H9 (cell line): ENCODE data around the gene FDPS. TPM values are rescaled to one million over a fixed set of nuclear protein-coding genes. Genes with fewer than 3 reads are reported as not detected.
A peak's percentile ranks its signal among the peaks of the same experiment; 100 is the strongest.

ENCODE experiments used
- DNase-seq: peaks from one replicate; pipeline ENCODE4 v3.0.0-alpha.2; 2017
- H2AFZ ChIP-seq: one replicate; pipeline ENCODE4 v1.6.1; 2013; ENCODE audit warnings: mild to moderate bottlenecking, low read length, control low read depth, moderate library complexity
- H2AK5ac ChIP-seq: 2 replicates; pipeline ENCODE4 v1.6.1; 2013; ENCODE audit warnings: low read length, control low read depth, mixed read lengths; ENCODE audit not compliant: insufficient read length
- H2BK120ac ChIP-seq: one replicate; pipeline ENCODE4 v1.6.1; 2013; ENCODE audit warnings: low read depth, mild to moderate bottlenecking, low read length, control low read depth, inconsistent platforms; ENCODE audit not compliant: poor library complexity, severe bottlenecking
- H2BK12ac ChIP-seq: 2 replicates; pipeline ENCODE4 v1.6.1; 2013; ENCODE audit warnings: low read length, control low read depth, mixed read lengths, low read depth; ENCODE audit not compliant: insufficient read length
- H2BK15ac ChIP-seq: 2 replicates; pipeline ENCODE4 v1.6.1; 2013; ENCODE audit warnings: low read depth, low read length, control low read depth
- H2BK20ac ChIP-seq: one replicate; pipeline ENCODE4 v1.6.1; 2013; ENCODE audit warnings: low read depth, mild to moderate bottlenecking, low read length, control low read depth, inconsistent platforms; ENCODE audit not compliant: poor library complexity, severe bottlenecking
- H2BK5ac ChIP-seq: 2 replicates; pipeline ENCODE4 v1.6.1; 2013; ENCODE audit warnings: low read length, control low read depth, mixed read lengths; ENCODE audit not compliant: insufficient read length
- H3K14ac ChIP-seq: 2 replicates; pipeline ENCODE4 v1.6.1; 2013; ENCODE audit warnings: low read length, control low read depth; ENCODE audit not compliant: insufficient read depth
- H3K18ac ChIP-seq: 2 replicates; pipeline ENCODE4 v1.6.1; 2013; ENCODE audit warnings: low read depth, mild to moderate bottlenecking, mixed read lengths, low read length, control low read depth; ENCODE audit not compliant: insufficient read length
- H3K23ac ChIP-seq: 2 replicates; pipeline ENCODE4 v1.6.1; 2013; ENCODE audit warnings: low read length, control low read depth, mixed read lengths, low read depth; ENCODE audit not compliant: insufficient read length
- H3K23me2 ChIP-seq: 2 replicates; pipeline ENCODE4 v1.6.1; 2013; ENCODE audit warnings: low read depth, mild to moderate bottlenecking, mixed read lengths, low read length, control low read depth; ENCODE audit not compliant: insufficient read length, poor library complexity, severe bottlenecking
- H3K27ac ChIP-seq: 2 replicates; pipeline ENCODE4 v1.5.1; 2013; ENCODE audit warnings: low read length, control low read depth, mixed read lengths, low read depth; ENCODE audit not compliant: insufficient read length
- H3K27me3 ChIP-seq: 2 replicates; pipeline ENCODE4 v1.6.1; 2013; ENCODE audit warnings: low read length, control low read depth, inconsistent platforms; ENCODE audit not compliant: insufficient read depth
- H3K4ac ChIP-seq: 2 replicates; pipeline ENCODE4 v1.6.1; 2013; ENCODE audit warnings: low read depth, mild to moderate bottlenecking, control low read depth, inconsistent platforms, low read length, moderate library complexity
- H3K4me1 ChIP-seq: 2 replicates; pipeline ENCODE4 v1.6.1; 2013; ENCODE audit warnings: low read length, control low read depth, inconsistent platforms; ENCODE audit not compliant: insufficient read depth
- H3K4me2 ChIP-seq: 2 replicates; pipeline ENCODE4 v1.6.1; 2013; ENCODE audit warnings: low read length, control low read depth, mixed read lengths; ENCODE audit not compliant: insufficient read length, insufficient read depth
- H3K56ac ChIP-seq: 2 replicates; pipeline ENCODE4 v1.6.1; 2013; ENCODE audit warnings: low read depth, mild to moderate bottlenecking, mixed read lengths, low read length, control low read depth; ENCODE audit not compliant: insufficient read length
- H3K79me1 ChIP-seq: 2 replicates; pipeline ENCODE4 v1.6.1; 2013; ENCODE audit warnings: low read depth, mild to moderate bottlenecking, moderate library complexity, low read length, control low read depth, inconsistent platforms; ENCODE audit not compliant: insufficient read depth, poor library complexity, severe bottlenecking
- H3K79me2 ChIP-seq: 2 replicates; pipeline ENCODE4 v1.6.1; 2013; ENCODE audit warnings: low read length, control low read depth, inconsistent platforms; ENCODE audit not compliant: insufficient read depth
- H3K9ac ChIP-seq: 2 replicates; pipeline ENCODE4 v1.6.1; 2013; ENCODE audit warnings: low read length, control low read depth, mixed read lengths; ENCODE audit not compliant: insufficient read length; ENCODE audit errors: extremely low read depth
- H3K9me3 ChIP-seq: one replicate; pipeline ENCODE4 v1.6.1; 2013; ENCODE audit warnings: low read depth, low read length, inconsistent platforms; ENCODE audit not compliant: control insufficient read depth
- H3T11ph ChIP-seq: one replicate; pipeline ENCODE4 v1.6.1; 2013; ENCODE audit warnings: mild to moderate bottlenecking, low read length, control low read depth, inconsistent platforms
- H4K20me1 ChIP-seq: one replicate; pipeline ENCODE4 v1.6.1; 2013; ENCODE audit not compliant: control insufficient read depth, insufficient read length, insufficient read depth
- H4K5ac ChIP-seq: 2 replicates; pipeline ENCODE4 v1.6.1; 2013; ENCODE audit warnings: low read depth, mild to moderate bottlenecking, mixed read lengths, low read length, control low read depth; ENCODE audit not compliant: insufficient read length
- H4K8ac ChIP-seq: replicated peaks from 2 replicates; pipeline ENCODE4 v1.6.1; 2013; ENCODE audit warnings: low read length, control low read depth, mixed read lengths, low read depth; ENCODE audit not compliant: insufficient read length
- H4K91ac ChIP-seq: 2 replicates; pipeline ENCODE4 v1.6.1; 2013; ENCODE audit warnings: low read depth, mild to moderate bottlenecking, moderate library complexity, mixed read lengths, low read length, control low read depth; ENCODE audit not compliant: insufficient read length
- H3K27ac Mint-ChIP-seq, 3 experiments: 2 replicates in 2 of 3; 3 replicates in 1 of 3; pipeline ENCODE4 v1.8.0; 2020 to 2021; ENCODE audit warnings: mixed read lengths in 3 of 3, mild to moderate bottlenecking in 1 of 3, moderate library complexity in 1 of 3
- H3K27me3 Mint-ChIP-seq: 2 replicates; pipeline ENCODE4 v1.8.0; 2021; ENCODE audit warnings: low read depth, mild to moderate bottlenecking, moderate library complexity, mixed read lengths
- H3K36me3 Mint-ChIP-seq, 3 experiments: 2 replicates in 2 of 3; 3 replicates in 1 of 3; pipeline ENCODE4 v1.8.0; 2020 to 2021; ENCODE audit warnings: low read depth in 3 of 3, mixed read lengths in 3 of 3; ENCODE audit not compliant: insufficient read depth in 1 of 3
- H3K4me1 Mint-ChIP-seq, 2 experiments: 2 replicates each; pipeline ENCODE4 v1.8.0; 2020; ENCODE audit warnings: mixed read lengths in 2 of 2
- H3K4me3 Mint-ChIP-seq, 2 experiments: 2 replicates in 1 of 2; 3 replicates in 1 of 2; pipeline ENCODE4 v1.8.0; 2020 to 2021; ENCODE audit warnings: mild to moderate bottlenecking in 2 of 2, mixed read lengths in 2 of 2, moderate library complexity in 1 of 2
- H3K9me3 Mint-ChIP-seq, 2 experiments: 2 replicates in 1 of 2; 3 replicates in 1 of 2; pipeline ENCODE4 v1.8.0; 2020; ENCODE audit warnings: mild to moderate bottlenecking in 2 of 2, mixed read lengths in 2 of 2, moderate library complexity in 1 of 2
- CTCF ChIP-seq: fragments of 200-600 bp; sonication (generic); conservative IDR thresholded peaks from 3 replicates; pipeline ENCODE4 v1.8.0; 2021; ENCODE audit warnings: antibody characterized with exemption, mild to moderate bottlenecking
- WGBS: extraction: QIAGEN DNeasy Blood & Tissue Kit; methylation state at CpG from one replicate; pipeline ENCODE4 v1.1.7; 2013; ENCODE audit warnings: missing lambda C conversion rate, low lambda C conversion rate, mixed read lengths; ENCODE audit not compliant: insufficient read length; ENCODE audit errors: extremely low coverage; 5-methylcytosine and 5-hydroxymethylcytosine counted together
- total RNA-seq: library from RNA; stranded (reverse); gene quantifications from 2 replicates; pipeline ENCODE4 v1.2.1, GENCODE V29; 2021

Gene FDPS
- total RNA-seq, 1 experiment from 2014 or later: 273 TPM

- 0 out of 5 replicates have a peak, but pooled peaks cover 0 to 3% of the 10 kb centered on the region in 2 experiments for H3K9me3 Mint-ChIP-seq
- peaks cover 4% of the 10 kb centered on the region; the same call in 1 of the 2 replicates for H3K27me3 Mint-ChIP-seq
- H3K4me1 Mint-ChIP-seq: peaks cover 19 to 31% of the 10 kb centered on the region in 2 experiments
These were observed 35.1 kb upstream of the FDPS start, which contains the start of gene CLK2 for GRCh38 chr1:155273343-155274245. Gene CLK2, minus strand, starts transcription at chr1:155273504. Its CDS starts 2,527 bp downstream, at chr1:155270977.

More at GRCh38 chr1:155273343-155274245, 35.1 kb upstream of the FDPS start, which contains the start of gene CLK2:
- Histone ChIP-seq H3K79me1 (peaks cover 4% of the 10 kb centered on the region), H3K4me1 (peaks cover 6% of the 10 kb centered on the region), H3K18ac (peak within 1 kb of the TSS; percentile 85), H2BK12ac (no peak within 1 kb of the TSS), H2AFZ (peak within 1 kb of the TSS; percentile 46), H3K27ac (peak within 1 kb of the TSS; percentile 29), H3K14ac (peak within 1 kb of the TSS; percentile 74; the same call in 1 of the 2 replicates), H2BK15ac (no peak within 1 kb of the TSS), H4K20me1 (no peaks in the 10 kb centered on the region), H2BK20ac (no peak within 1 kb of the TSS), H3K23me2 (peaks cover 17% of the 10 kb centered on the region), H2AK5ac (no peak within 1 kb of the TSS), H3K4me2 (peak within 1 kb of the TSS; percentile 85), H3K9ac (peak within 1 kb of the TSS; percentile 79), H3K27me3 (no peaks in the 10 kb centered on the region), H3K23ac (no peak within 1 kb of the TSS), H2BK5ac (no peak within 1 kb of the TSS), H3K4ac (no peak within 1 kb of the TSS), H2BK120ac (no peak within 1 kb of the TSS), H3K79me2 (peaks cover 11% of the 10 kb centered on the region), H4K91ac (no peak within 1 kb of the TSS), H4K5ac (no peak within 1 kb of the TSS), H3K9me3 (no peaks in the 10 kb centered on the region), H3T11ph (no peak within 1 kb of the TSS), H3K56ac (no peak within 1 kb of the TSS), H4K8ac (no peak within 1 kb of the TSS)
- Mint-ChIP-seq H3K4me3 (peak within 1 kb of the TSS; percentile 89 to 96), H3K36me3 (peaks cover 31 to 43% (median 38%) of the 10 kb centered on the region in 3 experiments; a peak in 6 of 7 replicates), H3K27ac (peak within 1 kb of the TSS; percentile 96 to 98 (median 96))
- WGBS: no CpG with 5 or more reads among the region's 61 CpGs
- peak; percentile 98 for DNase-seq
- TF ChIP-seq CTCF: no peak
